ENCODE measurements around the gene EDA2R.

EDA2R gene

GRCh38 chrX:66676990-66677389 lies 38.1 kb upstream of the EDA2R start:
- no peaks in the 10 kb centered on the region for H3K79me2 ChIP-seq (ENCODE audit: low read length)
- no peaks in the 10 kb centered on the region for H4K20me1 ChIP-seq (ENCODE audit: insufficient read depth, low read length)
- no peak overlapping the region for H3K4me2 ChIP-seq (ENCODE audit: low read length)
- H3K27ac ChIP-seq (ENCODE audit: low read length): no peak overlapping the region
- no peaks in the 10 kb centered on the region for H3K4me1 ChIP-seq (ENCODE audit: low read length)
- no peak overlapping the region for H2AFZ ChIP-seq (ENCODE audit: low read depth, low read length)
- H3K36me3 ChIP-seq (replicated peaks; ENCODE audit: low read depth, low read length): no peaks in the 10 kb centered on the region
- H3K27me3 ChIP-seq (ENCODE audit: low read depth, low read length): no peaks in the 10 kb centered on the region
- H3K9ac ChIP-seq (ENCODE audit: low read length): no peak overlapping the region
- H3K4me3 ChIP-seq (ENCODE audit: low read length): no peak overlapping the region
- no peaks in the 10 kb centered on the region for H3K9me3 ChIP-seq (ENCODE audit: insufficient read depth, low read length)
- TF ChIP-seq, protein P1, sequence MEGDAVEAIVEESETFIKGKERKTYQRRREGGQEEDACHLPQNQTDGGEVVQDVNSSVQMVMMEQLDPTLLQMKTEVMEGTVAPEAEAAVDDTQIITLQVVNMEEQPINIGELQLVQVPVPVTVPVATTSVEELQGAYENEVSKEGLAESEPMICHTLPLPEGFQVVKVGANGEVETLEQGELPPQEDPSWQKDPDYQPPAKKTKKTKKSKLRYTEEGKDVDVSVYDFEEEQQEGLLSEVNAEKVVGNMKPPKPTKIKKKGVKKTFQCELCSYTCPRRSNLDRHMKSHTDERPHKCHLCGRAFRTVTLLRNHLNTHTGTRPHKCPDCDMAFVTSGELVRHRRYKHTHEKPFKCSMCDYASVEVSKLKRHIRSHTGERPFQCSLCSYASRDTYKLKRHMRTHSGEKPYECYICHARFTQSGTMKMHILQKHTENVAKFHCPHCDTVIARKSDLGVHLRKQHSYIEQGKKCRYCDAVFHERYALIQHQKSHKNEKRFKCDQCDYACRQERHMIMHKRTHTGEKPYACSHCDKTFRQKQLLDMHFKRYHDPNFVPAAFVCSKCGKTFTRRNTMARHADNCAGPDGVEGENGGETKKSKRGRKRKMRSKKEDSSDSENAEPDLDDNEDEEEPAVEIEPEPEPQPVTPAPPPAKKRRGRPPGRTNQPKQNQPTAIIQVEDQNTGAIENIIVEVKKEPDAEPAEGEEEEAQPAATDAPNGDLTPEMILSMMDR (IDR thresholded peaks at IDR 0.05; ENCODE audit: low read depth, low read length): no peak
- TF ChIP-seq EZH2phosphoT487 (IDR thresholded peaks at IDR 0.05; ENCODE audit: low read depth): no peak

- H3K79me2 ChIP-seq (ENCODE audit: low read length): no peaks in the 10 kb centered on the region
- H3K36me3 ChIP-seq (replicated peaks; ENCODE audit: low read depth, low read length): no peaks in the 10 kb centered on the region
- no peaks in the 10 kb centered on the region for H3K4me1 ChIP-seq (ENCODE audit: low read length)
- H3K9me3 ChIP-seq (ENCODE audit: insufficient read depth, low read length): no peaks in the 10 kb centered on the region
- TF ChIP-seq, protein P1 (IDR thresholded peaks at IDR 0.05; ENCODE audit: low read depth, low read length): no peak
- no peak for TF ChIP-seq EZH2phosphoT487 (IDR thresholded peaks at IDR 0.05; ENCODE audit: low read depth)
- H3K27me3 ChIP-seq (ENCODE audit: low read depth, low read length): no peaks in the 10 kb centered on the region
- no peak overlapping the region for H2AFZ ChIP-seq (ENCODE audit: low read depth, low read length)
- H4K20me1 ChIP-seq (ENCODE audit: insufficient read depth, low read length): no peaks in the 10 kb centered on the region
- no peak overlapping the region for H3K9ac ChIP-seq (ENCODE audit: low read length)
- H3K27ac ChIP-seq (ENCODE audit: low read length): no peak overlapping the region
- no peak overlapping the region for H3K4me2 ChIP-seq (ENCODE audit: low read length)
- no peak overlapping the region for H3K4me3 ChIP-seq (ENCODE audit: low read length)
These were observed 37.5 kb upstream of the EDA2R start for GRCh38 chrX:66676413-66676812.

GRCh38 chrX:66675541-66675940 lies 36.7 kb upstream of the EDA2R start:
- TF ChIP-seq EZH2phosphoT487 (IDR thresholded peaks at IDR 0.05; ENCODE audit: low read depth): no peak
- TF ChIP-seq, protein P1 (IDR thresholded peaks at IDR 0.05; ENCODE audit: low read depth, low read length): no peak
- Histone ChIP-seq H3K79me2 (ENCODE audit: low read length) (no peaks in the 10 kb centered on the region), H3K36me3 (replicated peaks; ENCODE audit: low read depth, low read length) (no peaks in the 10 kb centered on the region), H4K20me1 (ENCODE audit: insufficient read depth, low read length) (no peaks in the 10 kb centered on the region), H2AFZ (ENCODE audit: low read depth, low read length) (no peak overlapping the region), H3K27me3 (ENCODE audit: low read depth, low read length) (no peaks in the 10 kb centered on the region), H3K27ac (ENCODE audit: low read length) (no peak overlapping the region), H3K9ac (ENCODE audit: low read length) (no peak overlapping the region), H3K9me3 (ENCODE audit: insufficient read depth, low read length) (no peaks in the 10 kb centered on the region), H3K4me2 (ENCODE audit: low read length) (no peak overlapping the region), H3K4me1 (ENCODE audit: low read length) (no peaks in the 10 kb centered on the region), H3K4me3 (ENCODE audit: low read length) (no peak overlapping the region)

DNA sequence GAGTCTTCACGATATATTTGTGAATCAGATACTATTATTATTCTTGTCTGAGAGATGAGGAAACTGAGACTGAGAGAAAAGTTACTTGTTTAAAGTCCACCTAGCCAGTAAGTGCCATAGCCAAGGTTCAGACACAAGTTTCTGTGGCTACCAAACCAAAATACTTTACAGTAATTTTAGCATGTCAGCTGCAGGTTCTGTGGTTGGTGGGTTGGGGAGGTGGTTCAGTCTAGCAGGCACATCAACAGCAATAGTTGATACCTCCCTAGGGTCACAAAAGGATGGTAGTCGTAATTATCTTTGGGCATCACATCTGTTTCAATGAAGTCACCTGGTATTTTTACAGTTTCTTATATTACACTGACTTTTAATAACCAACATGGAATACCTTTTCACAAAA lies 35.6 kb upstream of the EDA2R start:
- no peak overlapping the region for H3K4me3 ChIP-seq (ENCODE audit: low read length)

More for the DNA sequence above, 35.6 kb upstream of the EDA2R start:
- no peaks in the 10 kb centered on the region for H3K27me3 ChIP-seq (ENCODE audit: low read depth, low read length)
- H3K79me2 ChIP-seq (ENCODE audit: low read length): no peaks in the 10 kb centered on the region
- TF ChIP-seq, protein P1 (IDR thresholded peaks at IDR 0.05; ENCODE audit: low read depth, low read length): no peak
- no peak overlapping the region for H2AFZ ChIP-seq (ENCODE audit: low read depth, low read length)
- no peak overlapping the region for H3K4me2 ChIP-seq (ENCODE audit: low read length)
- no peaks in the 10 kb centered on the region for H4K20me1 ChIP-seq (ENCODE audit: insufficient read depth, low read length)
- H3K9ac ChIP-seq (ENCODE audit: low read length): no peak overlapping the region
- no peaks in the 10 kb centered on the region for H3K4me1 ChIP-seq (ENCODE audit: low read length)
- no peaks in the 10 kb centered on the region for H3K36me3 ChIP-seq (replicated peaks; ENCODE audit: low read depth, low read length)
- no peaks in the 10 kb centered on the region for H3K9me3 ChIP-seq (ENCODE audit: insufficient read depth, low read length)
- no peak overlapping the region for H3K27ac ChIP-seq (ENCODE audit: low read length)
